Nephron progenitor cell (in vitro differentiated cells): ENCODE results near the gene FOXK2.

Experiments
- DNase-seq: peaks from one replicate; pipeline ENCODE4 v3.0.0; 2021
- H3K27ac Mint-ChIP-seq: 2 replicates; pipeline ENCODE4 v1.8.0; 2021; ENCODE audit warnings: mild to moderate bottlenecking, moderate library complexity, mixed read lengths
- H3K27me3 Mint-ChIP-seq: 2 replicates; pipeline ENCODE4 v1.8.0; 2021; ENCODE audit warnings: mild to moderate bottlenecking, low read depth, mixed read lengths; ENCODE audit not compliant: poor library complexity
- H3K36me3 Mint-ChIP-seq: 2 replicates; pipeline ENCODE4 v1.8.0; 2021; ENCODE audit warnings: low read depth, mixed read lengths
- H3K4me1 Mint-ChIP-seq: 2 replicates; pipeline ENCODE4 v1.8.0; 2021; ENCODE audit warnings: mixed read lengths
- H3K4me3 Mint-ChIP-seq: 2 replicates; pipeline ENCODE4 v1.8.0; 2021; ENCODE audit warnings: mild to moderate bottlenecking, moderate library complexity, mixed read lengths
- H3K9me3 Mint-ChIP-seq: 2 replicates; pipeline ENCODE4 v1.8.0; 2021; ENCODE audit warnings: mild to moderate bottlenecking, moderate library complexity, mixed read lengths
- TF ChIP-seq, protein P1 (sequence below): fragments of 200-600 bp; sonication (generic); IDR thresholded peaks from 2 replicates; pipeline ENCODE4 v1.5.0; 2021; ENCODE audit warnings: antibody characterized with exemption

Gene FOXK2

DNA sequence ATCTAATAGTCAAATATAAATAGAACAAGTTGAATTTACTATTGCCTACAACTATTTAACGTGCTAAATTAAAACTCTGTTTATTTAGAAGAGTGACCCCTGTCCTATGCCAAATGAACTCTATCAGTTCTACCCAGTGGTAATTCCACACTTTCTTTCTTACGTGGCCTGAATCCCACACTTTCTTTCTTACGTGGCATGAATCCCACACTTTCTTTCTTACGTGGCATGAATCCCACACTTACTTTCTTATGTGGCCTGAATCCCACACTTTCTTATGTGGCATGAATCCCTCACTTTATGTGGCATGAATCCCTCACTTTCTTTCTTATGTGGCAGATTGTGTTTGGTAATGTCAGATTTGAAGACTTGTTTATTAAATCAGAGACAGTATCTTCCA is 6.2 kb downstream of the FOXK2 start:
- H3K4me3 Mint-ChIP-seq, result no peak overlapping the region
- DNase-seq, result no peak
- peak overlapping the region; percentile 92 for H3K27ac Mint-ChIP-seq
- H3K36me3 Mint-ChIP-seq, result peaks cover 25% of the 10 kb centered on the region
- TF ChIP-seq, protein P1, sequence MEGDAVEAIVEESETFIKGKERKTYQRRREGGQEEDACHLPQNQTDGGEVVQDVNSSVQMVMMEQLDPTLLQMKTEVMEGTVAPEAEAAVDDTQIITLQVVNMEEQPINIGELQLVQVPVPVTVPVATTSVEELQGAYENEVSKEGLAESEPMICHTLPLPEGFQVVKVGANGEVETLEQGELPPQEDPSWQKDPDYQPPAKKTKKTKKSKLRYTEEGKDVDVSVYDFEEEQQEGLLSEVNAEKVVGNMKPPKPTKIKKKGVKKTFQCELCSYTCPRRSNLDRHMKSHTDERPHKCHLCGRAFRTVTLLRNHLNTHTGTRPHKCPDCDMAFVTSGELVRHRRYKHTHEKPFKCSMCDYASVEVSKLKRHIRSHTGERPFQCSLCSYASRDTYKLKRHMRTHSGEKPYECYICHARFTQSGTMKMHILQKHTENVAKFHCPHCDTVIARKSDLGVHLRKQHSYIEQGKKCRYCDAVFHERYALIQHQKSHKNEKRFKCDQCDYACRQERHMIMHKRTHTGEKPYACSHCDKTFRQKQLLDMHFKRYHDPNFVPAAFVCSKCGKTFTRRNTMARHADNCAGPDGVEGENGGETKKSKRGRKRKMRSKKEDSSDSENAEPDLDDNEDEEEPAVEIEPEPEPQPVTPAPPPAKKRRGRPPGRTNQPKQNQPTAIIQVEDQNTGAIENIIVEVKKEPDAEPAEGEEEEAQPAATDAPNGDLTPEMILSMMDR, result no peak
- H3K9me3 Mint-ChIP-seq, result no peaks in the 10 kb centered on the region
- peaks cover 70% of the 10 kb centered on the region for H3K4me1 Mint-ChIP-seq
- H3K27me3 Mint-ChIP-seq, result no peaks in the 10 kb centered on the region

DNA sequence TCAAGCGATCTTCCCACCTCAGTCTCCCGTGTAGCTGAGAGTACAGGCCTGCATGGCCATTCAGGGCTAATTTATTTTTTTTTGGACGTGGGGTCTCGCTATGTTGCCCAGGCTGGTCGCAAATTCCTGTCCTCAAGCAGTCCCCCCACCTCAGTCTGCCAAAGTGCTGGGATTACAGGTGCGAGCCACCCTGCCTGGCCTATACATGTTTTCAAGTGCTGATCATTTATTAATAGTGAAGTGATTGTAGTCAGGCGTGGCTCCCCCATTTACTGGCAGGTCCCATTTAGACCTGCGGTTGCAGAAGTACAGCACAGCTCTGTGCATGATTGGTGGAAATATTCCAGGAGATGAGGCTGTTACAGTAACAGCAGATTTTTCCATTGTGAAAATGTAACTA is 8.4 kb downstream of the FOXK2 start:
- H3K36me3 Mint-ChIP-seq, result peaks cover 28% of the 10 kb centered on the region
- peak overlapping the region; percentile 79 for H3K27ac Mint-ChIP-seq
- no peaks in the 10 kb centered on the region for H3K9me3 Mint-ChIP-seq
- H3K4me1 Mint-ChIP-seq, result peaks cover 62% of the 10 kb centered on the region
- no peak overlapping the region for H3K4me3 Mint-ChIP-seq
- TF ChIP-seq, protein P1, result no peak
- no peak for DNase-seq
- no peaks in the 10 kb centered on the region for H3K27me3 Mint-ChIP-seq

DNA sequence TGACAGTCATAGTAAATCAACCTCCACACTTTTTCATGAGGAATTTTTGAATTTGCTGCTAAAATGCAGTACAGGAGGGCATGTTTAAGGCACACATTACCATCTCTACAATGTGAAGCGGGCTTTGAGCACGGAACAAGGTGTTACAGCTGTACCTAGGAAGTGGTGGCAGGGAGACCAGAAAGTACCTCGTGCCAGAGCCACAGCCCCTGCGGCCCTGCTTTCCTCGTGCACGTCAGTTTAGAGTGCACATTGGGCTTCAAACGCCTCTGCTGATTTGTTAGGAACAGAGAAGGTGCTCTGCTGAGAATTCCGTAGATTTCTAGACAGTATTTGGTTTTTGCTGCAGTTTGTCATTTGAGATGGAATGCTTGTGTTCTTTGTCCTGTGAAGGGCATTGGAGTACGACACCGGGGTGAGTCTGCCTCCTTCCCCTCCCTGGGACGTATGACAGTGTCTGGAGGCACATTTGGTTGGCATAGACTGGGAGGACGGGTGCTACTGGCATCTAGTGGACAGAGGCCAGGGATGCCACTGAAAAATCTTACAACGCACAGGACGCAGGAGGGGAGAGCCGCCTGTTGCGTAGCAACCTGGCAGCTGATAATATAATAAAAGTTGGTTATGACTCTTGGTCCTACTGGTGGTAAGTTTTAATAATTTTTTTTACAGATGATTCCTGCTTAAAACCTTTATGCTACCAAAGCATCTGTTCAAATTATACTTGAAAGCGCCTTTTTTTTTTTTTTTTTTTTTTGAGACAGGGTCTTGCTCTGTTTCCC is 9.1 kb downstream of the FOXK2 start:
- peak; percentile 21 for DNase-seq
- Mint-ChIP-seq H3K4me1 (peaks cover 61% of the 10 kb centered on the region), H3K9me3 (no peaks in the 10 kb centered on the region), H3K27me3 (no peaks in the 10 kb centered on the region), H3K27ac (peak overlapping the region; percentile 79), H3K4me3 (peak overlapping the region; percentile 2), H3K36me3 (peaks cover 24% of the 10 kb centered on the region)
- TF ChIP-seq, protein P1, result peak; percentile 9

DNA sequence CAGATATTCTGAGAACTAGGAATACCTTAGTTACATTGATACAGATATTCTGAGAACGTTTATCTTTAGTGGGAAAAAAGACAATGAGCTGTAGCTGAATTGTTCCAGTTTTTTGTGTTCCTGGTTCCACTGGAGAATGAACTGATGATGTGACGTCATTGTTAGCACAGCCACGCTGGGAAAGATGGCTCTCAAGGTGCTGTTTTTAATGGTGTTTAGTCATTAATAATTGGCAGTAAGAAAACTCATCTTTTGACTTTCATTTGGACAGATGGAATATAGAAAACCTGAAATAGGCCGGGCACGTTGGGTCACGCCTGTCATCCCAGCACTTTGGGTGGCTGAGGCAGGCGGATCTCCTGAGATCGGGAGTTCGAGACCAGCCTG is 10.4 kb downstream of the FOXK2 start:
- DNase-seq, result no peak
- TF ChIP-seq, protein P1, result no peak
- no peaks in the 10 kb centered on the region for H3K27me3 Mint-ChIP-seq
- H3K36me3 Mint-ChIP-seq, result peaks cover 19% of the 10 kb centered on the region
- H3K4me1 Mint-ChIP-seq, result peaks cover 64% of the 10 kb centered on the region
- H3K4me3 Mint-ChIP-seq, result no peak overlapping the region
- H3K9me3 Mint-ChIP-seq, result no peaks in the 10 kb centered on the region
- peak overlapping the region; percentile 16 for H3K27ac Mint-ChIP-seq

DNA sequence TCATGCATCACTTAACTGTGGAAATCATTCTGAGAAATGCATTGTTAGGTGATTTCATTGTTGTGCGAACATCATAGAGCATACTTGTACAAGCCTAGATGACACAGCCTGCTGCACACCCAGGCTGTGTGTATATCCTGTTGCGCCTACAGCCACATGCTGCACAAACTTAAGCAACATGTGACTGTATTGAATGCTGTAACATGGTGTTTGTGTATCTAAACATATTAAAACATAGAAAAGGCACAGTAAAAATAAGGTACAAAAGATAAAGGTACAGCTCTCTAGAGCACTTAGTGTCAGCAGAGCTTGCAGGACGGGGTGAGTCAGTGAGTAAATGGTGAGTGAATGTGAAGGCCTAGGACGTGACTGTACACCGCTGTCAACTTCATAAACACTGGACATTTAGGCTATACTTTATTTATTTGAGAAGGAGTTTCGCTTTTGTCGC is 11.9 kb downstream of the FOXK2 start:
- Mint-ChIP-seq H3K9me3 (no peaks in the 10 kb centered on the region), H3K36me3 (peaks cover 20% of the 10 kb centered on the region), H3K4me3 (no peak overlapping the region), H3K27ac (peak overlapping the region; percentile 96), H3K4me1 (peaks cover 70% of the 10 kb centered on the region), H3K27me3 (no peaks in the 10 kb centered on the region)
- no peak for DNase-seq
- TF ChIP-seq, protein P1, result no peak

DNA sequence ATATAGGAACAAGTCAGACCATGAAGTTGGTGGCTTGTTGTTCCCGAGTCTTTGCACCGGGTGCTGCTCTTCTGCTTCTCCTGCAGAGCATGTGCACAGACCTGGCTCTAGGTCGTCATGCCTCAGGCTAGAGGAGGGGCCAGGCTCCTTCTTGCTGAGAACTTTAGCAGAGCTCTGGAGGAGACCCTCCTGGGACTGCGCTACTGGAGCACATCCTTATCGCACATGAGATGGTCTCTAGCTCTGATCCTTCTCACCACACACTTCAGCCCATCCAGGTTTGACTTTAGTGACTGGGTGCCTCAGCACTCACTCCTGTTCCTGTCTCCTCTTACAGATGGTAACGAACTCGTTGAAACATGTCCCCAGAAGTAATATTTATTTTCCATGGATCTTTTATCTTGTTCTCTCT is 14.9 kb downstream of the FOXK2 start:
- Mint-ChIP-seq H3K4me1 (peaks cover 56% of the 10 kb centered on the region), H3K9me3 (no peaks in the 10 kb centered on the region), H3K36me3 (peaks cover 20% of the 10 kb centered on the region), H3K4me3 (no peak overlapping the region), H3K27me3 (no peaks in the 10 kb centered on the region), H3K27ac (peak overlapping the region; percentile 27)
- TF ChIP-seq, protein P1, result no peak
- no peak for DNase-seq
